Mammary epithelial cell (primary cell): ENCODE results near the gene TXLNA.

Experiments used
- CTCF ChIP-seq, 2 donors: IDR thresholded peaks in 1 of 2; conservative IDR thresholded peaks in 1 of 2; 2 replicates each; pipeline ENCODE4 v1.5.1; 2011 to 2012; ENCODE audit warnings: inconsistent platforms in 2 of 2, low read length in 2 of 2, mild to moderate bottlenecking in 2 of 2, control low read depth in 1 of 2, low read depth in 1 of 2; ENCODE audit not compliant: insufficient read depth in 1 of 2; ENCODE audit errors: extremely low read depth in 1 of 2
- EZH2 ChIP-seq: IDR thresholded peaks from 2 replicates; pipeline ENCODE4 v1.6.1; 2012; ENCODE audit warnings: low read length, inconsistent platforms, borderline replicate concordance

- TF ChIP-seq CTCF (conservative IDR thresholded peaks at IDR 0.05 in 1 of 2, IDR thresholded peaks at IDR 0.05 in 1 of 2; ENCODE audit: extremely low read depth in 1 of 2, insufficient read depth in 1 of 2, low read depth in 1 of 2, low read length in 2 of 2) = no peak
- TF ChIP-seq EZH2 = no peak
Observed at GRCh38 chr1:32180186-32181060, 948 bp downstream of the TXLNA start.
